NOMO-1 (cell line): ENCODE results near the gene ATXN3L.
"Not testable (repeated sequence)": the region's sequence is repeated elsewhere in the genome, so short reads cannot be mapped to it uniquely, and the experiment has no call there.

Experiments used
- DNase-seq, 2 experiments: peaks; one replicate each; lab custom pipeline; 2025; ENCODE audit not compliant: unreplicated experiment in 2 of 2; lab: John Stamatoyannopoulos, UW

Gene ATXN3L

GRCh38 chrX:13309631-13310030 is 10.2 kb downstream of the ATXN3L start:
- DNase-seq: no peak

- no peak for DNase-seq
Observed at GRCh38 chrX:13307041-13307440, 12.8 kb downstream of the ATXN3L start.

DNA sequence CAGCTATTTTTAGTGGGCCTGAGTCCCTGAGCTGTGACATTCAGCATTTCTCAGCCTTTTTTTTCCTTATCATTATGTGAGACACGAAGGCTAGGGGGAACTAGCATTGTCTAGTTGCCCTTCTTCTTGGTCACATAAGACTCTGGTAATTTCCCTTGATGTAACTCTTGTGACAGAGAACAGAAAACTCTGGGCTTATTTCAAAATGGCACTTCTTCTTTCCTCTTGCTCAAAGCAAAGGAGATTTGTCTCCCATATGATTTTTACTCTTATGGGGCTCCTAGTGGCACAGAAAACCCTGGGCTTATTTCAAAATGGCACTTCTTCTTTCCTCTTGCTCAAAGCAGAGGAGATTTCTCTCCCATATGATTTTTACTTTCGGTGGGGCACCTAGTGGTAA is 14.7 kb downstream of the ATXN3L start:
- peak; percentile 24 to 70 for DNase-seq

DNA sequence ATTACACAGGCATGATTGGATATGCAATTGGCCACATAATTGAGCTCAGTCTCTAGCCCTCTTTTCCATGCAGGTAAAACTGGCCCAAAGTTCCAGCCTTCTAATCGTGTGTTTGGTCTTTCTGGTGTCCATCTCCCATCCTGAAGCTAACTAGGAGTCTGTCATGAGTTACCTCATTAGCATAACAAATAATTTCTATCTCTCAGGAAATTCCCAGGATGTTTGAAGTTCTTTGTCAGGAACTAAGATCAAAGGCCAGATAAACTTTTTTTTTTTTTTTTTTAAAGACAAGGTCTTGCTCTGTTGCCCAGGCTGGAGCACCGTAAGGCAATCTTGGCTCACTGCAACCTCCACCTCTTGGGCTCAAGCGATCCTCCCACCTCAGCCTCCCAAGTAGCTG is 15.8 kb downstream of the ATXN3L start:
- no peak for DNase-seq

GRCh38 chrX:13303248-13303647 is 16.6 kb downstream of the ATXN3L start:
- not testable (repeated sequence) for DNase-seq

DNA sequence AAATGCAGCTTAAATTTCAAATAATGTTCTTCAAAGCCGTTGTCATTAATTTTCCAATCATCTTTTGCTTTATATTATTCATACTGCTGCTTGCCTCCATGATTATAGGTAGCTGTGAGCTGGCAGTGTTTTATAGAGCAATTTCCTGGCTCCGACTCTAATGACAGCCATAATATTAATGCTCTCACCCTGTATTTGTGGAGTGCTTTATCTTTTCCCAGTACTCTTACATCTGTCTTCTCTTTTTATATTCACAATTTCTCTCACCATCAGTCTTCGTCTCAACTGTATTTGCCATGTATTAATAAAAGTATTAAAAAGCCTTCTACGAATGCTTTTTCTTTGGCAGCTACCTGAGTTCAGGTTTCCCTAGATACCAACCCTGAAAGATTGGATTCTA is 21.0 kb downstream of the ATXN3L start:
- no peak for DNase-seq

GRCh38 chrX:13295841-13296240 is 24.0 kb downstream of the ATXN3L start:
- DNase-seq: no peak

GRCh38 chrX:13293700-13294099 is 26.2 kb downstream of the ATXN3L start:
- no peak for DNase-seq

DNA sequence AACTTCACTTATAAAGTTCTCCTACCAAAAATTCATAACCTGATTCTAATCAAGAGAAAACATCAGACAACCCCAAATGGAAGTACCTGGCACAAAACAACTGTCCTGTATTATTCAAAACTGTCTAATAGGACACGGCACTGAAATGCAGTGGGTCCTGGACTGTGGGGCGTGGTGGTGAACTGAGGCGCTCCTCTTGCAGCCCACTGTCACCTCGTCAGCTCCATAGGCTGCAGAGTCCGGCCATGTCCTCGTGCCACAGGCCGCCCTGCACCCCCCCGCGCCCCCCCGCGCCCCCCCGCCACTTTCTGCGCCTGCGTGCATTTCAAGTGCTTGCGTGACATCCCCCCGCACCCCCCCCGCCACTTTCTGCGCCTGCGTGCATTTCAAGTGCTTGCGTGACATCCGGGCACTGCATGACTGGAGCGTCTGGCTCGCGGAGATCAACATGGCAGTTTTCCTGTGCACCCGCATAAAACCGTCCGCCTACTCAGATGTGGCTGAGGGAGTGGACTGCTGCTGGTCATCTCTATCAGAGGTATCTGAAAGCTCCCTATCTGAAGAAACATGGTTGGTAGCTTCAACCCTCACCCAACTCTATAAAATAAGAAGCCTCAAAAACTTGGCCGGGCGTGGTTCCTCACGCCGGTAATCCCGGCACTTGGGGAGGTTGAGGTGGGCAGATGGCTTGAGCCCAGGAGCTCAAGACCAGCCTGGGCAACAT is 28.8 kb downstream of the ATXN3L start:
- no peak for DNase-seq

DNA sequence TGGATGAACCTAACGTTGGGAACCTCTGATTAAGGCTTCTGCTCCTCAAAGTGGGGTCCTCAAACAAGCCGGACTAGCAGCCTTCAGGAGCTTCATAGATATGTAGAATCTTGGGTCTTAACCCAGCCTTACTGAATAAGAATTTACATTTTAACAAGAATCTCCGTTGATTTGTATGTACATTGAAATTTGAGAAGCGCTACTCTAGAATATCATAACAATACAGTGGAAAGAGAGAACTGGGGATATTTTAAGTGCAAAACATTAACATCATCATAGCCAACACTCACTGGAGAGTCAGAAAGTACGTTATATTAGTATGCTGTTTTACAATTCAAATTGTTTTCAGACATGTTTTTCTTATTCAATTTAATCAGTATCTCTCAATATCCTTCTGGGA is 31.2 kb downstream of the ATXN3L start:
- no peak for DNase-seq

DNA sequence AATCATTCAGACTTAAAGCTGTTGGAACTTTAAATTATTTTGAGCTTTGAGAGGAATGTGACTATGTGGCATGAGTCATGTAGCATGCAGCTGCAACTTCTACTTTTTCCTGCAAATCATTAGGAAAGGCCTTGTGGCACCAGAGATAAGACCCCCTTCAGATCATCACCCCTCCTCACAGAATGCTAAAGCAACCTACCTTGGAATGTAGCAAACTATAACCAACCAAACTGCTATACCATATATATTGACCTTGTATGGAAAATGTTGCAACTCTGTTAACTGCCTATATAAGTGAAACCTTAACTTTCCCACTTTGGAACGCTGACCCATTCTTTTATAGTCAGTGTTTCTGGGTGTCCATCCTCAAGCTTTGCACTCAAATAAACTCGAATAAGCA is 32.0 kb downstream of the ATXN3L start:
- no peak for DNase-seq

- DNase-seq: no peak
Observed at GRCh38 chrX:13285693-13286092, 34.2 kb downstream of the ATXN3L start.

GRCh38 chrX:13285229-13285628 is 34.6 kb downstream of the ATXN3L start:
- no peak for DNase-seq

- DNase-seq: no peak
Observed at GRCh38 chrX:13284570-13284969, 35.3 kb downstream of the ATXN3L start.

- no peak for DNase-seq
Observed at GRCh38 chrX:13283950-13284546, 35.8 kb downstream of the ATXN3L start.

GRCh38 chrX:13283512-13283911 is 36.3 kb downstream of the ATXN3L start:
- DNase-seq: peak; percentile 45 to 94

DNA sequence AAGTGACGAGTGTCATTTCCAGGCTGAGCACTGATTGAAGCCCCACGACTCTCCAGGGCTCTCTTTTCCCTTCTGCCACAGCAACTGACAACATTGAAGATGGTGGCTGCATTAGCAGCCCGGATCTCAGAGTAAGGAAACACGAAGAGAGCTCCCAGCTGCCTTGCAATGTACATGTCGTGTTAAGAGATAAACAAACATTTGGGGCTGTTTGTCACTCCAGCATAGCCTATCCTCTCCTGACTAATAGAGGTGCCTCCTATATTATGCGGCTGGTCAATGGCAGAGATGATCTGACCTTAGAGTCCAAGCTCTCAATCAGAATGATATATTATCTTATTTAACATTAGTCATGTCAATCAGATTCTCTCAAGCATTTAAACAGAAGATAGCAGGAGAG is 38.6 kb downstream of the ATXN3L start:
- no peak for DNase-seq

GRCh38 chrX:13279279-13280018 is 40.4 kb downstream of the ATXN3L start:
- no peak for DNase-seq

DNA sequence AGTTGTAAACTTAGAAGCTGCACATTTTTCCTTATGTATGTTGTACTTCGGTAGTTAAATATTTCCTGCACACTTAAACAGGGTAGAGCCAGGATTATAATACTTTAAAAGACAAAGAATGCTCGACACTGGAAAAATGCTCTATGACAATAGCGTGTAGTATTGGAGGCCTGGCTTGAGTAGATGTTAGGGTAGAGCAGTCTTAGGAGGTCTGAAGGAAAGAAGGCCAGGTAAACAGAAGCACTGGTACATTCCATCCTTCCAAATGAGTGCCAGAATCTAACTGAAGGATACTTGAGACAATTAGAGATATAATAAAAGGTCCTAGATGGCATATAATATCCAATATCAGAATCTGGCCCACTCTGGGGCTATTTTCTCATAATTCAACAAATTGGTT is 42.3 kb downstream of the ATXN3L start:
- no peak for DNase-seq

DNA sequence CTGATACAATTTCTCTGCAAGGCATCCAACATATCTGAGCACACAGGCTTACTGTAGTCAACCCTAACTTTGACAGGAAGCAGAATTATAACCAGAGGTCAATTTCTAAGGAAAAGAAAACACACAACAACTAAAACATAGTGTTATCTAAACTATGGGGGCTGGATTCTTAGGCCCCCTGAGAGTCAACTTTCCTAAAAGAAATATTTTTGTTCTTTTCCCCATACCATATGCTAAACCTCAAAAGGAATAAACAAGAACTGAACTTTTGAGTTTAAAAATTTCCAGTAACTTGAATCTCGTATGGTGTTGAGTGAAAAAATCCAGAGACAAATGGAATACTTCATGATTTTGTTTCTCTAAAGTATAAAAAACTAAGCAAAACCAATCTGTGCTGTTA is 42.9 kb downstream of the ATXN3L start:
- no peak for DNase-seq

DNA sequence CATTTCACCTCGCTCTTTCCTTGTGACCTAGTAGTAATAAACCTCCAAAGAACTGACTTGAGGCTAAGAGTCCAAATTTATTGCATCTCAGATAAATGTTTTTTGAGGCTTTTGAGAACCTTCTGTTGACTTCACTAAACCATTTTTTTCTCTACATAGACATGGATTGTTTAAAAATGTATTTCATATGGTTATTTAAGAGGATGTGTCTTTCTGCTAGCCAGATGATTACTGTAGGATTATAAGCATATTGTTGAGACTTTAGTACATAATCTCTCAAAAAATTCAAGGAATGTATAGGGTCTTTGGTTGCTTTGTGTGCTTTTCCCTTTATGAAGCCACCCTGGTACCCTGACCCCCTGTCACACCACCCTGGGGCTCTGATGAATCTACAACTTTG is 44.8 kb downstream of the ATXN3L start:
- no peak for DNase-seq

GRCh38 chrX:13272426-13272825 is 47.4 kb downstream of the ATXN3L start:
- no peak for DNase-seq
